K562 (cell line): Measurements from ENCODE around the gene NUP205. TPM values are rescaled to one million over a fixed set of nuclear protein-coding genes. Genes with fewer than 3 reads are reported as not detected.

ENCODE experiments used
- ATAC-seq: fragments of 200-7000 bp; cut with Tn5 transposase; 3 replicates; pipeline ENCODE4 v1.9.1; 2020; ENCODE audit warnings: moderate library complexity
- BruUV-seq: library from RNA; stranded (reverse); fragments of 400-500 nt; replicated peaks from 2 replicates; lab custom pipeline; 2021; lab: Mats Ljungman, UMichigan
- CTCF ChIA-PET: fragments of 300-600 bp; formaldehyde crosslinking; extraction: SDS; loops from one replicate; lab custom pipeline; 2021; ENCODE audit warnings: low intra/inter-chr PET ratio; lab: Yijun Ruan, JAX
- POLR2A ChIA-PET: fragments of 300-600, 350-650 bp; sonication (Branson Sonifier 250); formaldehyde crosslinking; extraction: SDS; loops from one replicate; lab custom pipeline; 2021; ENCODE audit warnings: antibody characterized with exemption, inconsistent platforms; lab: Yijun Ruan, JAX
- DNase-seq, 4 experiments: peaks; one replicate each; pipeline versions ENCODE4 v3.0.0 to v3.0.0-alpha.2; 2011 to 2018; ENCODE audit warnings: low spot score in 3 of 4, mixed read lengths in 3 of 4; ENCODE audit errors: extremely low read depth in 1 of 4
- FAIRE-seq: peaks from 2 replicates; lab custom pipeline; 2011; peaks lifted over from hg19 to GRCh38; lab: Jason Lieb, UNC
- H2AFZ ChIP-seq: 2 replicates; pipeline ENCODE4 v1.6.0; 2011; ENCODE audit warnings: low read depth, low read length, control low read depth, inconsistent platforms
- H3K27ac ChIP-seq: fragments of 200-600 bp; 3 replicates; pipeline ENCODE4 v1.8.0; 2011; ENCODE audit warnings: low read depth, mild to moderate bottlenecking, control low read depth, inconsistent platforms, low read length, moderate library complexity, mixed read lengths; ENCODE audit errors: extremely low read depth
- H3K27me3 ChIP-seq, 2 experiments: fragments of 300-600 bp in 1 of 2; 2 replicates in 1 of 2; 3 replicates in 1 of 2; pipeline versions ENCODE4 v1.6.0 to v1.8.0; 2011; ENCODE audit warnings: inconsistent platforms in 2 of 2, low read length in 2 of 2, mild to moderate bottlenecking in 1 of 2, mixed read lengths in 1 of 2, moderate library complexity in 1 of 2; ENCODE audit not compliant: control insufficient read depth in 2 of 2, insufficient read depth in 2 of 2
- H3K36me3 ChIP-seq: fragments of 300-600 bp; 3 replicates; pipeline ENCODE4 v1.8.0; 2011; ENCODE audit warnings: mild to moderate bottlenecking, low read length, inconsistent platforms; ENCODE audit not compliant: control insufficient read depth, insufficient read depth
- H3K4me1 ChIP-seq, 2 experiments: fragments of 200-600 bp in 1 of 2; replicated peaks in 1 of 2; 2 replicates in 1 of 2; 3 replicates in 1 of 2; pipeline versions ENCODE4 v1.5.1 to v1.8.0; 2011; ENCODE audit warnings: inconsistent platforms in 2 of 2, low read length in 2 of 2, mild to moderate bottlenecking in 1 of 2, mixed read lengths in 1 of 2, moderate library complexity in 1 of 2; ENCODE audit not compliant: control insufficient read depth in 2 of 2, insufficient read depth in 2 of 2
- H3K4me2 ChIP-seq: 2 replicates; pipeline ENCODE4 v1.6.1; 2011; ENCODE audit warnings: low read length, control low read depth, inconsistent platforms, mixed read lengths; ENCODE audit not compliant: insufficient read depth
- H3K4me3 ChIP-seq: fragments of 200-600 bp; sonication (generic), shearing (Covaris generic); 2 replicates; pipeline ENCODE4 v1.5.1; 2016; ENCODE audit warnings: control low read depth, inconsistent platforms
- H3K79me2 ChIP-seq: fragments of 200-600 bp; 3 replicates; pipeline ENCODE4 v1.8.0; 2011; ENCODE audit warnings: low read length, inconsistent platforms; ENCODE audit not compliant: control insufficient read depth, insufficient read depth
- H3K9ac ChIP-seq, 2 experiments: 2 replicates each; pipeline versions ENCODE4 v1.6.0 to v1.6.1; 2011; ENCODE audit warnings: low read depth in 2 of 2, low read length in 2 of 2, control low read depth in 1 of 2, inconsistent platforms in 1 of 2, mild to moderate bottlenecking in 1 of 2, mixed read lengths in 1 of 2; ENCODE audit not compliant: insufficient read depth in 1 of 2
- H3K9me1 ChIP-seq: one replicate; pipeline ENCODE4 v1.6.0; 2011; ENCODE audit warnings: inconsistent platforms, mild to moderate bottlenecking, low read length, moderate library complexity; ENCODE audit not compliant: control insufficient read depth, insufficient read depth
- H3K9me3 ChIP-seq: replicated peaks from 2 replicates; pipeline ENCODE4 v1.5.1; 2011; ENCODE audit warnings: low read depth, low read length, inconsistent platforms; ENCODE audit not compliant: control insufficient read depth, insufficient read depth
- H4K20me1 ChIP-seq: replicated peaks from 2 replicates; pipeline ENCODE4 v1.6.1; 2011; ENCODE audit warnings: low read length, inconsistent platforms, mixed read lengths; ENCODE audit not compliant: control insufficient read depth, insufficient read depth
- CEBPB ChIP-seq: fragments of 450-650 bp; IDR thresholded peaks from 2 replicates; pipeline ENCODE4 v1.6.1; 2016; ENCODE audit warnings: missing genetic modification characterization, missing compliant biosample characterization
- CEBPG ChIP-seq, 3 experiments: fragments of 200-800 bp in 1 of 3; sonication (Bioruptor generic) in 1 of 3; sonication (generic) in 1 of 3; formaldehyde crosslinking in 1 of 3; IDR thresholded peaks in 2 of 3; conservative IDR thresholded peaks in 1 of 3; 2 replicates each; pipeline versions ENCODE4 v1.6.1 to v1.8.0; 2016 to 2022; ENCODE audit warnings: missing compliant biosample characterization in 2 of 3, missing genetic modification characterization in 2 of 3, mild to moderate bottlenecking in 1 of 3, missing genetic modification reagents in 1 of 3
- EP300 ChIP-seq: IDR thresholded peaks from 2 replicates; pipeline ENCODE4 v1.6.1; 2012; ENCODE audit warnings: low read length, improper control_type of control experiment
- KDM2B ChIP-seq: fragments of 250-450 bp; sonication (Bioruptor Pico); IDR thresholded peaks from 2 replicates; pipeline ENCODE4 v1.8.0; 2021; ENCODE audit warnings: mild to moderate bottlenecking, moderate library complexity
- MED1 ChIP-seq: sonication (generic); formaldehyde crosslinking; IDR thresholded peaks from 2 replicates; pipeline ENCODE4 v1.8.1; 2023; ENCODE audit warnings: missing genetic modification reagents, borderline replicate concordance
- PHF8 ChIP-seq: fragments of 200-600 bp; sonication (generic); IDR thresholded peaks from 2 replicates; pipeline ENCODE4 v1.6.1; 2012; ENCODE audit warnings: mixed run types, mild to moderate bottlenecking, inconsistent platforms, low read length, moderate library complexity, borderline replicate concordance
- PPARD ChIP-seq: fragments of 250-450 bp; sonication (Bioruptor Pico); IDR thresholded peaks from 2 replicates; pipeline ENCODE4 v1.8.0; 2022; ENCODE audit warnings: inconsistent platforms, mild to moderate bottlenecking, moderate library complexity
- PTBP1 ChIP-seq: fragments of 200-400 bp; formaldehyde crosslinking; IDR thresholded peaks from 2 replicates; pipeline ENCODE4 v1.6.1; 2017; ENCODE audit warnings: low read depth, low read length
- RCOR1 ChIP-seq, 2 experiments: IDR thresholded peaks; 2 replicates each; pipeline ENCODE4 v1.6.1; 2012; ENCODE audit warnings: low read depth in 2 of 2, low read length in 2 of 2, borderline replicate concordance in 1 of 2, improper control_type of control experiment in 1 of 2
- ZNF644 ChIP-seq: fragments of 200-800 bp; sonication (Bioruptor generic); IDR thresholded peaks from 2 replicates; pipeline ENCODE4 v1.6.1; 2016; ENCODE audit warnings: low read depth, missing genetic modification characterization, missing compliant biosample characterization
- WGBS: fragments of 100-300 bp; shearing (Covaris generic); methylation state at CpG from one replicate; pipeline ENCODE4 v1.1.6; 2016; ENCODE audit warnings: low coverage, mixed read lengths; ENCODE audit not compliant: insufficient coverage; ENCODE audit errors: missing lambda C conversion rate; 5-methylcytosine and 5-hydroxymethylcytosine counted together
- in situ Hi-C: fragments of 300-500 bp; cut with MboI; formaldehyde crosslinking; loops from 4 replicates; pipeline ENCODE4 v1.15.0; 2018; ENCODE audit warnings: inconsistent platforms, mixed read lengths
- intact Hi-C: fragments of 100-400 bp; cut with micrococcal nuclease; formaldehyde crosslinking; loops from 2 replicates; pipeline ENCODE4 v1.14.2; 2022
- polyA plus RNA-seq, 8 experiments: library from polyadenylated mRNA; depleted of rRNA in 4 of 8; stranded (reverse) in 5 of 8; unstranded in 3 of 8; fragments of >200 nt; fragmentation: Nextera tagmentation in 2 of 8; fragmentation: Illumina TruSeq in 1 of 8; extraction: Ambion mirVana in 2 of 8; extraction: Trizol in 1 of 8; gene quantifications; 2 replicates each; pipeline versions ENCODE4 v1.2.1 to v1.2.3, GENCODE V29; 2011 to 2014; ENCODE audit warnings: inconsistent platforms in 1 of 8, missing spikeins in 1 of 8
- total RNA-seq, 7 experiments: library from RNA; depleted of rRNA in 6 of 7; stranded (reverse); fragments of >200 nt in 6 of 7; fragmentation: Illumina TruSeq in 2 of 7; extraction: Trizol in 2 of 7; gene quantifications; 2 replicates each; pipeline versions ENCODE4 v1.2.1 to v1.2.3, GENCODE V29; 2011 to 2021; ENCODE audit warnings: low replicate concordance in 1 of 7
- TF ChIP-seq, protein P1 (sequence below): fragments of 450-650 bp; formaldehyde crosslinking; IDR thresholded peaks from 2 replicates; pipeline ENCODE4 v1.4.0; 2022; ENCODE audit warnings: missing genetic modification characterization
- TF ChIP-seq, protein P2 (sequence below): fragments of 250-450 bp; sonication (Bioruptor Pico); IDR thresholded peaks from 2 replicates; pipeline ENCODE4 v1.5.1; 2021; ENCODE audit warnings: mild to moderate bottlenecking
- TF ChIP-seq, protein P3 (sequence below): fragments of 450-650 bp; IDR thresholded peaks from 2 replicates; pipeline ENCODE4 v1.6.1; 2017; ENCODE audit warnings: mild to moderate bottlenecking, moderate library complexity
- TF ChIP-seq, protein P4 (sequence below): fragments of 250-450 bp; sonication (Bioruptor Pico); IDR thresholded peaks from 2 replicates; pipeline ENCODE4 v1.5.0; 2021
- TF ChIP-seq, protein P5 (sequence below): fragments of 250-450 bp; sonication (Bioruptor Pico); IDR thresholded peaks from 2 replicates; pipeline ENCODE4 v1.4.0; 2020; ENCODE audit warnings: borderline replicate concordance

The NUP205 gene
- total and polyA plus RNA-seq, 9 of the 15 experiments (the other 6 are each of a cell fraction or from before 2014, with no cell fraction given): 101 to 282 (median 193) TPM

DNA sequence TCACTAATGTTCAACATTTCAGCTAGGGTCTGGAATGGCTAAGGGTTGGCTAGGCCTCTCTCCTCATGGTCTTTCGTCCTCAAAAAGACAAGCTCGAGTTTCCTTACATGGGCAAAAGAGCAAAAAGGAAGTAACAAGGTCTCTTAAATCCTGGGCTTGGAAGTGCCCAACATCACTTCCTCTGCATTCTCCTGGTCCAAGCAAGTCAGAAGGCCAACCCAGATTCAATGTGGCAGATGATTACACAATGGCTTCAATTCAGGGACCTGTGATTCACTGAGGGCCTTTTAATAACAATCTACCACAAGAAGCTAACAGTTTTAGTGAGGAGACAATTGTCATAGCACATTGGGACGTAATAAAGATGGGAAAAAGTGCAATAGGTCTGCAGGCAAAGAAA is 4.4 kb upstream of the NUP205 start:
- no TSS peak for BruUV-seq
- no peak overlapping the region for H3K9ac ChIP-seq
- H3K4me2 ChIP-seq: no peak overlapping the region
- H3K9me1 ChIP-seq: no peaks in the 10 kb centered on the region
- no peaks in the 10 kb centered on the region; a peak in 1 of 5 replicates for H3K27me3 ChIP-seq
- no peak overlapping the region for H3K27ac ChIP-seq
- H3K4me1 ChIP-seq: no peaks in the 10 kb centered on the region; a peak in 1 of 5 replicates
- FAIRE-seq (no peak), ATAC-seq (no peak), DNase-seq (no peak)
- intact Hi-C loops: no loop called here
- 37% methylated on average over 3 of the region's 3 CpGs for WGBS
- no peak overlapping the region for H3K4me3 ChIP-seq
- H3K36me3 ChIP-seq: no peaks in the 10 kb centered on the region
- ChIA-PET CTCF (no interaction called here), POLR2A (interaction anchor here (0.5 to 1.9 kb wide), 3 partner anchors 13 to 349 kb away, joined by 3 to 6 read pairs (median 3); no protein-coding TSS in a partner anchor)
- no peak for TF ChIP-seq PHF8
- no peak for TF ChIP-seq PPARD (CRISPR knock-in tag)
- TF ChIP-seq, protein P1, sequence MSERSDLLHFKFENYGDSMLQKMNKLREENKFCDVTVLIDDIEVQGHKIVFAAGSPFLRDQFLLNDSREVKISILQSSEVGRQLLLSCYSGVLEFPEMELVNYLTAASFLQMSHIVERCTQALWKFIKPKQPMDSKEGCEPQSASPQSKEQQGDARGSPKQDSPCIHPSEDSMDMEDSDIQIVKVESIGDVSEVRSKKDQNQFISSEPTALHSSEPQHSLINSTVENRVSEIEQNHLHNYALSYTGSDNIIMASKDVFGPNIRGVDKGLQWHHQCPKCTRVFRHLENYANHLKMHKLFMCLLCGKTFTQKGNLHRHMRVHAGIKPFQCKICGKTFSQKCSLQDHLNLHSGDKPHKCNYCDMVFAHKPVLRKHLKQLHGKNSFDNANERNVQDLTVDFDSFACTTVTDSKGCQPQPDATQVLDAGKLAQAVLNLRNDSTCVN (CRISPR knock-in tag): no peak
- TF ChIP-seq, protein P2, sequence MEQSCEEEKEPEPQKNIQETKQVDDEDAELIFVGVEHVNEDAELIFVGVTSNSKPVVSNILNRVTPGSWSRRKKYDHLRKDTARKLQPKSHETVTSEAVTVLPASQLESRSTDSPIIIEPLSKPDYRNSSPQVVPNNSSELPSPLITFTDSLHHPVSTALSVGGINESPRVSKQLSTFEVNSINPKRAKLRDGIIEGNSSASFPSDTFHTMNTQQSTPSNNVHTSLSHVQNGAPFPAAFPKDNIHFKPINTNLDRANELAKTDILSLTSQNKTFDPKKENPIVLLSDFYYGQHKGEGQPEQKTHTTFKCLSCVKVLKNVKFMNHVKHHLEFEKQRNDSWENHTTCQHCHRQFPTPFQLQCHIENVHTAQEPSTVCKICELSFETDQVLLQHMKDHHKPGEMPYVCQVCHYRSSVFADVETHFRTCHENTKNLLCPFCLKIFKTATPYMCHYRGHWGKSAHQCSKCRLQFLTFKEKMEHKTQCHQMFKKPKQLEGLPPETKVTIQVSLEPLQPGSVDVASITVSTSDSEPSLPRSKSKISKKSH (CRISPR knock-in tag): no peak
- TF ChIP-seq PTBP1: no peak
- TF ChIP-seq, protein P3, sequence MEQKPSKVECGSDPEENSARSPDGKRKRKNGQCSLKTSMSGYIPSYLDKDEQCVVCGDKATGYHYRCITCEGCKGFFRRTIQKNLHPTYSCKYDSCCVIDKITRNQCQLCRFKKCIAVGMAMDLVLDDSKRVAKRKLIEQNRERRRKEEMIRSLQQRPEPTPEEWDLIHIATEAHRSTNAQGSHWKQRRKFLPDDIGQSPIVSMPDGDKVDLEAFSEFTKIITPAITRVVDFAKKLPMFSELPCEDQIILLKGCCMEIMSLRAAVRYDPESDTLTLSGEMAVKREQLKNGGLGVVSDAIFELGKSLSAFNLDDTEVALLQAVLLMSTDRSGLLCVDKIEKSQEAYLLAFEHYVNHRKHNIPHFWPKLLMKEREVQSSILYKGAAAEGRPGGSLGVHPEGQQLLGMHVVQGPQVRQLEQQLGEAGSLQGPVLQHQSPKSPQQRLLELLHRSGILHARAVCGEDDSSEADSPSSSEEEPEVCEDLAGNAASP: no peak
- no peak for TF ChIP-seq KDM2B (CRISPR knock-in tag)
- peak; percentile 36; the same call in 1 of the 2 replicates for TF ChIP-seq CEBPG (CRISPR knock-in tag; IDR thresholded peaks at IDR 0.05)
- TF ChIP-seq CEBPG (tag; conservative IDR thresholded peaks at IDR 0.05 in 1 of 2, IDR thresholded peaks at IDR 0.05 in 1 of 2): no peak
- no peak for TF ChIP-seq RCOR1 (IDR thresholded peaks at IDR 0.05; ENCODE audit: borderline replicate concordance in 1 of 2, low read depth in 2 of 2, low read length in 2 of 2)
- TF ChIP-seq, protein P4, sequence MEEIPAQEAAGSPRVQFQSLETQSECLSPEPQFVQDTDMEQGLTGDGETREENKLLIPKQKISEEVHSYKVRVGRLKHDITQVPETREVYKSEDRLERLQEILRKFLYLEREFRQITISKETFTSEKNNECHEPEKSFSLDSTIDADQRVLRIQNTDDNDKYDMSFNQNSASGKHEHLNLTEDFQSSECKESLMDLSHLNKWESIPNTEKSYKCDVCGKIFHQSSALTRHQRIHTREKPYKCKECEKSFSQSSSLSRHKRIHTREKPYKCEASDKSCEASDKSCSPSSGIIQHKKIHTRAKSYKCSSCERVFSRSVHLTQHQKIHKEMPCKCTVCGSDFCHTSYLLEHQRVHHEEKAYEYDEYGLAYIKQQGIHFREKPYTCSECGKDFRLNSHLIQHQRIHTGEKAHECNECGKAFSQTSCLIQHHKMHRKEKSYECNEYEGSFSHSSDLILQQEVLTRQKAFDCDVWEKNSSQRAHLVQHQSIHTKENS (CRISPR knock-in tag): no peak
- TF ChIP-seq MED1 (CRISPR knock-in tag): no peak
- no peak for TF ChIP-seq EP300
- no peak for TF ChIP-seq ZNF644
- peak; percentile 40; the same call in 1 of the 2 replicates for TF ChIP-seq CEBPB
- TF ChIP-seq, protein P5, sequence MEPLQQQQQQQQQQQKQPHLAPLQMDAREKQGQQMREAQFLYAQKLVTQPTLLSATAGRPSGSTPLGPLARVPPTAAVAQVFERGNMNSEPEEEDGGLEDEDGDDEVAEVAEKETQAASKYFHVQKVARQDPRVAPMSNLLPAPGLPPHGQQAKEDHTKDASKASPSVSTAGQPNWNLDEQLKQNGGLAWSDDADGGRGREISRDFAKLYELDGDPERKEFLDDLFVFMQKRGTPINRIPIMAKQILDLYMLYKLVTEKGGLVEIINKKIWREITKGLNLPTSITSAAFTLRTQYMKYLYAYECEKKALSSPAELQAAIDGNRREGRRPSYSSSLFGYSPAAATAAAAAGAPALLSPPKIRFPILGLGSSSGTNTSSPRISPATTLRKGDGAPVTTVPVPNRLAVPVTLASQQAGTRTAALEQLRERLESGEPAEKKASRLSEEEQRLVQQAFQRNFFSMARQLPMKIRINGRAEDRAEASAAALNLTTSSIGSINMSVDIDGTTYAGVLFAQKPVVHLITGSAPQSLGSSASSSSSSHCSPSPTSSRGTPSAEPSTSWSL (CRISPR knock-in tag): no peak
- in situ Hi-C loops: no loop called here
- no peaks in the 10 kb centered on the region for H4K20me1 ChIP-seq
- H3K79me2 ChIP-seq: peaks cover 8% of the 10 kb centered on the region
- H3K9me3 ChIP-seq: no peaks in the 10 kb centered on the region
- peak overlapping the region; percentile 41 for H2AFZ ChIP-seq
